Natural killer cell (primary cell): Measurements from ENCODE around the gene CNTN2. TPM values are rescaled to one million over a fixed set of nuclear protein-coding genes. Genes with fewer than 3 reads are reported as not detected.

ENCODE experiments used
- ATAC-seq, 3 donors: fragments of 150-1000 bp in 2 of 3; fragments of 200-7000 bp in 1 of 3; cut with Tn5 transposase; 1 replicate in 1 of 3; 2 replicates in 2 of 3; pipeline ENCODE4 v1.10.0; 2021; ENCODE audit warnings: mild to moderate bottlenecking in 2 of 3, moderate library complexity in 2 of 3
- DNase-seq, 2 donors: peaks; one replicate each; pipeline versions ENCODE4 v3.0.0 to v3.0.0-alpha.2; 2013 to 2021; ENCODE audit warnings: mixed read lengths in 1 of 2
- H3K27ac ChIP-seq: one replicate; pipeline ENCODE4 v1.5.1; 2013; ENCODE audit warnings: mild to moderate bottlenecking, low read length
- H3K27me3 ChIP-seq: one replicate; pipeline ENCODE4 v1.6.1; 2013; ENCODE audit warnings: low read length; ENCODE audit not compliant: control insufficient read depth, insufficient read depth
- H3K36me3 ChIP-seq: one replicate; pipeline ENCODE4 v1.6.1; 2013; ENCODE audit warnings: low read length; ENCODE audit not compliant: control insufficient read depth, insufficient read depth
- H3K4me1 ChIP-seq: one replicate; pipeline ENCODE4 v1.6.1; 2013; ENCODE audit warnings: low read length; ENCODE audit not compliant: control insufficient read depth, insufficient read depth
- H3K4me3 ChIP-seq: one replicate; pipeline ENCODE4 v1.5.1; 2013; ENCODE audit warnings: low read length
- H3K9me3 ChIP-seq: one replicate; pipeline ENCODE4 v1.6.1; 2013; ENCODE audit warnings: low read length; ENCODE audit not compliant: control insufficient read depth, insufficient read depth
- H3K27ac Mint-ChIP-seq, 2 donors: one replicate each; pipeline ENCODE4 v1.8.0; 2022; ENCODE audit warnings: mild to moderate bottlenecking in 2 of 2, mixed read lengths in 2 of 2, moderate library complexity in 1 of 2
- H3K27me3 Mint-ChIP-seq, 2 donors: one replicate each; pipeline ENCODE4 v1.8.0; 2022; ENCODE audit warnings: low read depth in 2 of 2, mixed read lengths in 2 of 2
- H3K36me3 Mint-ChIP-seq: one replicate; pipeline ENCODE4 v1.8.0; 2022; ENCODE audit warnings: mixed read lengths
- H3K4me1 Mint-ChIP-seq, 2 donors: one replicate each; pipeline ENCODE4 v1.8.0; 2022; ENCODE audit warnings: mixed read lengths in 2 of 2
- H3K4me3 Mint-ChIP-seq: one replicate; pipeline ENCODE4 v1.8.0; 2022; ENCODE audit warnings: mild to moderate bottlenecking, moderate library complexity, mixed read lengths
- H3K9me3 Mint-ChIP-seq, 2 donors: one replicate each; pipeline ENCODE4 v1.8.0; 2022; ENCODE audit warnings: mixed read lengths in 2 of 2
- WGBS: methylation state at CpG from one replicate; pipeline ENCODE4 v1.1.7; 2013; ENCODE audit warnings: missing lambda C conversion rate; ENCODE audit not compliant: insufficient coverage; 5-methylcytosine and 5-hydroxymethylcytosine counted together
- intact Hi-C: fragments of 100-400 bp; cut with micrococcal nuclease; formaldehyde crosslinking; loops from one replicate; pipeline ENCODE4 v1.14.2; 2022
- total RNA-seq, 4 donors: library from RNA; stranded (reverse); fragments of 120-200 nt in 1 of 4; gene quantifications; one replicate each; pipeline versions ENCODE4 v1.2.3 to v1.2.4, GENCODE V29; 2013 to 2022
- TF ChIP-seq, protein P1 (sequence below): fragments of 200-600 bp; IDR thresholded peaks from one replicate; pipeline ENCODE4 v1.8.0; 2022; ENCODE audit warnings: antibody characterized with exemption

Gene CNTN2
- total RNA-seq, 3 donors from 2014 or later (not counting 1 experiment from before 2014, with no cell fraction given): not detected

GRCh38 chr1:205067031-205067430 is 24.0 kb downstream of the CNTN2 start:
- Histone ChIP-seq H3K36me3 (no peaks in the 10 kb centered on the region), H3K27me3 (no peaks in the 10 kb centered on the region), H3K4me3 (no peak overlapping the region), H3K4me1 (no peaks in the 10 kb centered on the region), H3K9me3 (no peaks in the 10 kb centered on the region), H3K27ac (no peak overlapping the region)
- TF ChIP-seq, protein P1, sequence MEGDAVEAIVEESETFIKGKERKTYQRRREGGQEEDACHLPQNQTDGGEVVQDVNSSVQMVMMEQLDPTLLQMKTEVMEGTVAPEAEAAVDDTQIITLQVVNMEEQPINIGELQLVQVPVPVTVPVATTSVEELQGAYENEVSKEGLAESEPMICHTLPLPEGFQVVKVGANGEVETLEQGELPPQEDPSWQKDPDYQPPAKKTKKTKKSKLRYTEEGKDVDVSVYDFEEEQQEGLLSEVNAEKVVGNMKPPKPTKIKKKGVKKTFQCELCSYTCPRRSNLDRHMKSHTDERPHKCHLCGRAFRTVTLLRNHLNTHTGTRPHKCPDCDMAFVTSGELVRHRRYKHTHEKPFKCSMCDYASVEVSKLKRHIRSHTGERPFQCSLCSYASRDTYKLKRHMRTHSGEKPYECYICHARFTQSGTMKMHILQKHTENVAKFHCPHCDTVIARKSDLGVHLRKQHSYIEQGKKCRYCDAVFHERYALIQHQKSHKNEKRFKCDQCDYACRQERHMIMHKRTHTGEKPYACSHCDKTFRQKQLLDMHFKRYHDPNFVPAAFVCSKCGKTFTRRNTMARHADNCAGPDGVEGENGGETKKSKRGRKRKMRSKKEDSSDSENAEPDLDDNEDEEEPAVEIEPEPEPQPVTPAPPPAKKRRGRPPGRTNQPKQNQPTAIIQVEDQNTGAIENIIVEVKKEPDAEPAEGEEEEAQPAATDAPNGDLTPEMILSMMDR: no peak
- H3K36me3 Mint-ChIP-seq: no peaks in the 10 kb centered on the region
- intact Hi-C loops: loop anchor here (10.0 kb wide), 2 partner anchors 92 to 178 kb away; no protein-coding TSS in a partner anchor
- H3K27ac Mint-ChIP-seq: no peak overlapping the region
- no peak overlapping the region for H3K4me3 Mint-ChIP-seq
- ATAC-seq (no peak), DNase-seq (no peak)
- no peaks in the 10 kb centered on the region for H3K4me1 Mint-ChIP-seq
- peaks cover 0 to 4% of the 10 kb centered on the region in 2 donors for H3K27me3 Mint-ChIP-seq
- no peaks in the 10 kb centered on the region for H3K9me3 Mint-ChIP-seq
- 90% methylated on average over 6 of the region's 6 CpGs for WGBS

GRCh38 chr1:205068001-205068400 is 25.0 kb downstream of the CNTN2 start:
- H3K4me1 Mint-ChIP-seq: no peaks in the 10 kb centered on the region
- H3K4me3 ChIP-seq: no peak overlapping the region
- no peaks in the 10 kb centered on the region for H3K9me3 ChIP-seq
- no peaks in the 10 kb centered on the region for H3K9me3 Mint-ChIP-seq
- TF ChIP-seq, protein P1: no peak
- H3K27ac ChIP-seq: no peak overlapping the region
- 64% methylated on average over 4 of the region's 4 CpGs for WGBS
- no peak for DNase-seq
- H3K36me3 ChIP-seq: no peaks in the 10 kb centered on the region
- no peaks in the 10 kb centered on the region for H3K36me3 Mint-ChIP-seq
- no peak overlapping the region for H3K27ac Mint-ChIP-seq
- no peak for ATAC-seq
- peaks cover 0 to 4% of the 10 kb centered on the region in 2 donors for H3K27me3 Mint-ChIP-seq
- no peaks in the 10 kb centered on the region for H3K4me1 ChIP-seq
- H3K27me3 ChIP-seq: no peaks in the 10 kb centered on the region
- H3K4me3 Mint-ChIP-seq: no peak overlapping the region
- intact Hi-C loops: loop anchor here (10.0 kb wide), 2 partner anchors 93 to 177 kb away; no protein-coding TSS in a partner anchor

DNA sequence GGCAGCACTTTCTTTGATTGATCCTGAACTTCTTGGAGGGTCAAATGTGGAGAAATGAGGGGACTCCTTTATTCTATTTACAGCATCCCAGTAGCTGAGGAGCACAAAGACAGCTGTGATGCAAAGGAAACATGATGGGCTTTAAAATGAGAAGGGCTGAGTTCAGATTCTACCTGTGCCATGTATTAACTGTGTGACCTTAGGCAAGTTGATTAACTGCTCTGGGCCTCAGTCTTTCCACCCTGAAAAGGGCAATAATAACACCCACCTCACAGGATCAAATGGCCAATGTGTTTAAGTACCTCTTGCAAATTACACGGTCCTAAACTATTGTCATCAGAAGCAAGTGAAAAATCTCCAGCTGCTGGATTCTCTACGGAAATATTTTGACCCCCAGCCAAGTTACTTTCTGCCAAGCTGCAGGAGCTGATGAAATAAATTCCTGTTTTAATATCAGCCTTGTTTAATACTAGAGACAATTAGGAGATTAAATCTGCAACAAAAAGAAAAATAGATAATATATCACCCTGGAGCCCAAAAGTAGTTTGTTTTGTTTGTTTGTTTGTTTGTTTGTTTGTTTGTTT is 25.5 kb downstream of the CNTN2 start:
- H3K4me3 Mint-ChIP-seq: no peak overlapping the region
- TF ChIP-seq, protein P1: no peak

More for the DNA sequence above, 25.5 kb downstream of the CNTN2 start:
- peaks cover 0 to 4% of the 10 kb centered on the region in 2 donors for H3K27me3 Mint-ChIP-seq
- no peak overlapping the region for H3K4me3 ChIP-seq
- no peak for ATAC-seq
- H3K27ac Mint-ChIP-seq: no peak overlapping the region
- no peak overlapping the region for H3K27ac ChIP-seq
- no peaks in the 10 kb centered on the region for H3K27me3 ChIP-seq
- no peaks in the 10 kb centered on the region for H3K36me3 ChIP-seq
- WGBS: 81% methylated on average over 2 of the region's 2 CpGs
- no peaks in the 10 kb centered on the region for H3K36me3 Mint-ChIP-seq
- H3K4me1 Mint-ChIP-seq: no peaks in the 10 kb centered on the region
- intact Hi-C loops: loop anchor here (10.0 kb wide), 2 partner anchors 94 to 176 kb away; no protein-coding TSS in a partner anchor
- no peak for DNase-seq
- no peaks in the 10 kb centered on the region for H3K9me3 Mint-ChIP-seq
- no peaks in the 10 kb centered on the region for H3K4me1 ChIP-seq
- H3K9me3 ChIP-seq: no peaks in the 10 kb centered on the region
